GM18907 (cell line): ENCODE data around the gene ACY1.

Experiments used
- ATAC-seq: cut with Tn5 transposase; IDR thresholded peaks from one replicate; pipeline ENCODE4 v1.9.1; 2021; ENCODE audit warnings: mild to moderate bottlenecking, moderate library complexity; ENCODE audit not compliant: unreplicated experiment

ACY1 gene

GRCh38 chr3:51962854-51963530 is 20.3 kb upstream of the ACY1 start:
- ATAC-seq, result no peak

GRCh38 chr3:51963951-51964451 is 19.3 kb upstream of the ACY1 start:
- no peak for ATAC-seq

GRCh38 chr3:51964521-51964920 is 18.8 kb upstream of the ACY1 start:
- no peak for ATAC-seq

- ATAC-seq, result no peak
Measured at GRCh38 chr3:51966016-51966415, 17.3 kb upstream of the ACY1 start.

- ATAC-seq, result no peak
Measured at GRCh38 chr3:51966486-51966885, 16.8 kb upstream of the ACY1 start.

- no peak for ATAC-seq
Measured at GRCh38 chr3:51966922-51967383, 16.4 kb upstream of the ACY1 start.

GRCh38 chr3:51967384-51968169 is 15.8 kb upstream of the ACY1 start, which contains the start of gene PCBP4:
Gene PCBP4, minus strand, starts transcription at chr3:51967454. Its CDS starts 6,214 bp downstream, at chr3:51961240.
- peak; percentile 37 for ATAC-seq

GRCh38 chr3:51968170-51968775 is 15.1 kb upstream of the ACY1 start:
- ATAC-seq, result no peak

- ATAC-seq, result no peak
Measured at GRCh38 chr3:51968883-51969678, 14.3 kb upstream of the ACY1 start.

- no peak for ATAC-seq
Measured at GRCh38 chr3:51969841-51970240, 13.5 kb upstream of the ACY1 start.

- ATAC-seq, result no peak
Measured at GRCh38 chr3:51970606-51971300, 12.6 kb upstream of the ACY1 start.

GRCh38 chr3:51971350-51971749 is 12.0 kb upstream of the ACY1 start:
- no peak for ATAC-seq

- peak; percentile 10 for ATAC-seq
Measured at GRCh38 chr3:51974277-51974962, 8.9 kb upstream of the ACY1 start.

GRCh38 chr3:51974963-51975851 is 8.1 kb upstream of the ACY1 start, which contains the start of gene ABHD14A:
Gene ABHD14A, plus strand, starts transcription at chr3:51975064. Its CDS starts 72 bp downstream, at chr3:51975136.
- ATAC-seq, result peak; percentile 54

GRCh38 chr3:51975852-51976549 is 7.3 kb upstream of the ACY1 start:
- ATAC-seq, result no peak

GRCh38 chr3:51977446-51978142 is 5.7 kb upstream of the ACY1 start:
- ATAC-seq, result no peak

- no peak for ATAC-seq
Measured at GRCh38 chr3:51978143-51978502, 5.2 kb upstream of the ACY1 start.
